NCI-H2107 (cell line): ENCODE measurements around the gene KLHDC9.
"Not testable (repeated sequence)": the region's sequence is repeated elsewhere in the genome, so short reads cannot be mapped to it uniquely, and the experiment has no call there.

Source experiments
- DNase-seq: peaks from one replicate; lab custom pipeline; 2025; lab: John Stamatoyannopoulos, UW

Gene KLHDC9

DNA sequence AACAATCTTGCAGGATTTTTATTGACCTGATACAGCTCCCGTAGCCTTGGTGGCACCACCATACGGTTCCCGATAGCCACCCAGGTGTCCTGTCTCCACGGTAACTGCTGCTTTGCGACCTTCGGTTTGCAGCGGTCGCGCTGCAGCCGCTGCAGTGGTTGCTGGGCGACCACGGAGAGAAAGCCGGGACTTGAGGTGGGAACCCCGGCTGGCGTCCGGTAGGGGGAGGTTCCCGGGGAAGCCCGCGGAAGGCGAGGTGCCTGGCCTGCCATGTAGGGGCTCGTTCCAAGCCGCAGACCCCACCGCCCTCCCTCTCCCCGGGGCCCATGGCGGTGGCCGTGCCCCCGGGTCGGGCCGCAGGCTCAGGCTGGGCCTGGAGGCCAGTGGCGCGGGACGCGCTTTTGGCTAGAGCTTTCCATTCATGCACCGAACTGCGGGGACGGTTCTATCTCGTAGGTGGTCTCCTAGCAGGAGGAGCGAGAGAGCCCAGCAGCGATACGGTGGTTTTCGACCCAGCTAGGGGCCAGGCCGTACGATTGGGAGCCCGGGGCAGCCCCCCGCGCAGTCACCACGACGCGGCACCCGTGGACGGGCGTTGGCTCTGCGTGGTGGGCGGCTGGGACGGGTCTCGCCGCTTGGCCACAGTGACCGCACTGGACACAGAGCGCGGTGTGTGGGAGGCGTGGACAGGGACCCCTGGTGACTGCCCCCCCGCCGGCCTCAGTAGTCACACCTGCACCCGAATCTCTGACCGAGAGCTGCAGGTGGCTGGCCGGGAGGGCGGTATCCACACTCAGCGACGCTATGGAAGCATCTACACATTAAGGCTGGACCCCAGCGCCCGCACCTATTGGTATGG, at the start of gene KLHDC9:
Gene KLHDC9 (plus strand): TSS at position 152 of the 859 bp plus-strand sequence. CDS start 175 bp downstream, at position 327.
- DNase-seq = peak; percentile 85

DNA sequence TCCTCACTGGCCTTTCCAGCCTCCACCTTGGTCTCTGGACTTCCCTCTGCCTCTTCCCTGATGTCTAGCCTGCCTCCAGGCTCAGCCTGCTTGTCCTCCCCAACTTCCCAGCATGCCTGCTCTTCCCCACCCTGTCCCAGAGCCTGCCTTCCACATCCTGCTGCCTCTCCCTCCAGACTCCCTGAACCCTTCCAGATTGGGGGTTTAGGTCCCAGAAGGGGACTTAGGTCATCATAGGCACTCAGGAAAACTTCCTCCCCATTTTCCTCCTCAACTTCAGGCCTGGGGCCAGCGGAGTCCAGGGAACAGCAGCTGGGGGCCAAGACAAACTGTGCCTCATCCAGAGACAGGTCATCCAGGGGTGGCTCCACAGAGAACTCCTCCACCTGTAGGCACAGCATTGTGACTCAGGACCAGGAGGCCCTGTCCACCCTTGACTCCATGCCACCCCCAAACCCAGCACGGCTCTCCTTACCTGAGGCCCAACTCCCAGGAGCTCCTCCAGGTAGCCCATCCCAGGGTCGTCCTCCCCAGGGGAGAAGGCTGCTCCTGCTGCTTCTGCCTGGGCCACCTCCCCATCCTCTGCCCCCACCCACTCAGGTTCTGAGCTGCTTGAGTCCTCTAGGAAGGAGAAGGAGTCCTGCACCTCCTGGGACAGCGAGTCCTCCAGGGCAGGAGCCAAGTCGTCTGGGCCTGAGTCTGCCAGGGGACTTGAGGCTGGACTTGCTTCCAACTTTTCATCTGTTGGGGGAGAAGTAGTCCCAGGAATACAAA, 49.0 kb upstream of the KLHDC9 start:
- no peak for DNase-seq

- DNase-seq = no peak
Measured at GRCh38 chr1:161051219-161051618, 46.9 kb upstream of the KLHDC9 start.

GRCh38 chr1:161052899-161053298, 45.3 kb upstream of the KLHDC9 start:
- no peak for DNase-seq

GRCh38 chr1:161054232-161054631, 43.9 kb upstream of the KLHDC9 start:
- no peak for DNase-seq

- no peak for DNase-seq
Measured at GRCh38 chr1:161054805-161055204, 43.4 kb upstream of the KLHDC9 start.

GRCh38 chr1:161059293-161059692, 38.9 kb upstream of the KLHDC9 start:
- no peak for DNase-seq

DNA sequence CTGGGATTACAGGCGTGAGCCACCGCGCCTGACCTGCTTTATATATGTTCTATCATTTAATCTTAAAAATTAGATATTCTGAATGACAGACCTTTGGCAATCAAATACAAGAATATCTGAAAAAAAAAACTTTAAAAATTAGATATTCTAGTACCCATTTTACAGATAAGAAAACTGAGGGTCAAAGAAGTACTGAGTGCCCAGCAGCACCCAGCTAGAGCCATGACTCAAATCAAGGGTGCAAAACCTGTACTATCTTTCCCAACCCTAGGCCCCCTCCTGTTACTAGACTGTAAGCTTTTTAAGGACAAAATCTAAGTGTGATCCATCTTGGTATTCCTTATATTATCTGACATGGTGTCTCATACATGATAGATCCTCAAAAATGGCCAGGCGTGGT, 36.7 kb upstream of the KLHDC9 start:
- no peak for DNase-seq

- not testable (repeated sequence) for DNase-seq
Measured at GRCh38 chr1:161063936-161064335, 34.2 kb upstream of the KLHDC9 start.

DNA sequence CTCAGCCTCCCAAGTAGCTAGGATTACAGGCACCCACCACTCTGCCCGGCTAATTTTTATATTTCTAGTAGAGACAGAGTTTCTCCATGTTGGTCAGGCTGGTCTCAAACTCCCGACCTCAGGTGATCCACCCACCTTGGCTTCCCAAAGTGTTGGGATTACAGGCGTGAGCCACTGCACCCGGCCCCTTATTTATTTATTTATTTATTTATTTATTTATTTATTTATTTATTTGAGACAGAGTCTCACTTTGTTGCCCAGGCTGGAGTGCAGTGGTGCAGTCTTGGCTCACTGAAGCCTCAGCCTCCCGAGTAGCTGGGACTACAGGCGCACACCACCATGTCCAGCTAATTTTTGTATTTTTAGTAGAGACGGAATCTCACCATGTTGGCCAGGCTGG, 32.5 kb upstream of the KLHDC9 start:
- DNase-seq = not testable (repeated sequence)

DNA sequence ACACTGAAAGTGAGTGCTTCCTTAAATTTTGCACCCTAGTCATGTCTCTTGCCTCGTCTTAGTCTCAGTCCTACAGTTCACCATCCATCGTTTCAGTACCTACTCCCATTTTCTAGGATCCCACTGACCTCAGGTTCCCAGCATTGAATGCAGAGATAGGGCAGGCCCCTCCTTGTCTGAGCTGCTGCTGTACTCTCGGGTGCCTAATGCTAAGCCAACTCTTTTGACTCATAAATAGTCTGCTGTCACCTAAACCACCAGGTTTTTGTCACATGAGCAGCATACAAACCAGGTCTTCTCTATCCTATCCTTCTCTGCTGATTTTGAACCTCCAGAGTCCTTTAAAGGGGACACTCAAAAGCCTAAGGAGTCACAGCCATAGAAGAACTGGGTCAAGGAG, 31.5 kb upstream of the KLHDC9 start:
- DNase-seq = no peak

DNA sequence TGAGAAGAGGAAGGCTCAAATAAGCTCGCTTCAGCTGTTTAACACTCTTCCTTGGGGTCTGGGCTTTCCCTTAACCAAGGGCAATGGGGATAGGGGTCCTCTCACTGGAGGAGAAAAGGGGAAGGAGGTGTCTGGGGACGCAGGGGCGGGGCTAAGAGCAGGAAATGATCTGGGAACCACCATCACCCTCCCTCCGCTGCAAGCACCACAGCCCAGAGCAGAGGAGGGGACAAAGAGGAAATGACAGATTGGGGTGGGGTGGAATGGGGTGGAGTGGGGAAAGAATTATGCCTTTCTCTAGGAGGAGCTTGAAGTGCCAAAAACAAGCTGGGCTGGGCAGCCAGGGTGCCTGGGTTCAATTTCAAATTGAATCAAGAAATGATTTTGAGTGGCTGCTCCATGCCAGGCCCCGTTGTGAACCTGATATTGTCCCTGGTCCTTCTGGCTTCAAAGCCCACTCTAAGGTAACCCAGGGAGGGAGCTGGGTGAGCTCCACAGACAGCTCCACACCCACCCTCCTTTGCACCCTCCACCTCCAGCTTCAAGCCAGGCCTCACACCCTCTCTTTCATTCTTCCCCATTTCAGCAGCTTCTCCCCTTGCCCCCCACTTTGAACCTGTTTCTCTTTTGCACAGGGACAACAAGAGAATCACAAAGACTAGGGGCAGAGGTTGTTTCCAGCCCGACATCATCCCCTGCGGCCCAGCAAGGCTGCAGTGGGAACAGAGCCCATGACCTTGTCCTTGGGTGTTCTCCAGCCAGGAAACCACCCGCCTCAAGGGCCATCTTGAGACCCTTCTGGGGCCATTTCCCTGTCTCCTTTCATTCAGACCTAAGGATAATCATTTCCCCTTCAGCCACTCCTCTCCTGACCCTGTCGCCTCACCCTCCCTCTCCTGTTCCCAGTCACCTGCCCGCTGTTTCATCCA, 29.6 kb upstream of the KLHDC9 start:
- DNase-seq = no peak

GRCh38 chr1:161069241-161069640, 28.9 kb upstream of the KLHDC9 start:
- no peak for DNase-seq

GRCh38 chr1:161069731-161070270, 28.4 kb upstream of the KLHDC9 start, which contains the start of gene ARHGAP30:
Gene ARHGAP30, minus strand, starts transcription at chr1:161069891. Its CDS starts 267 bp downstream, at chr1:161069624.
- no peak for DNase-seq

DNA sequence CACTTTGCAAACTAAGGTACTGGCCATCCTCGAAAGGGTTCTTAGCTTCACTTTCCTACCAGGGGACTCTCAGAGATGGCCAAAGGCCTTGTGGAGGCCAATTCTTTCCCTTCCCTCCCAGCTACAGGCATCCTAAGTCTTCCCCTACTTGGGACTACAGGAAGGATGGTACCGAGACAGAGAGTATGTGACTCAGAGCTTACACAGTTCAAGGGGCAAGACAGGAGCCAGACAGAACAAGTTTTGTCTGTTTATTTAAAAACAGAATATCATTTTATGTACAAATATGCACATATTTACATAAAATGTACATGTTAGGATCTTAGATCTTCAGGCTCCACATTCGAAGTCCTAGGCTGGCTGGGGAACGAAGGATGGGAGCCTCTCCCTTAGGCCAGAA, 27.4 kb upstream of the KLHDC9 start:
- DNase-seq = no peak

DNA sequence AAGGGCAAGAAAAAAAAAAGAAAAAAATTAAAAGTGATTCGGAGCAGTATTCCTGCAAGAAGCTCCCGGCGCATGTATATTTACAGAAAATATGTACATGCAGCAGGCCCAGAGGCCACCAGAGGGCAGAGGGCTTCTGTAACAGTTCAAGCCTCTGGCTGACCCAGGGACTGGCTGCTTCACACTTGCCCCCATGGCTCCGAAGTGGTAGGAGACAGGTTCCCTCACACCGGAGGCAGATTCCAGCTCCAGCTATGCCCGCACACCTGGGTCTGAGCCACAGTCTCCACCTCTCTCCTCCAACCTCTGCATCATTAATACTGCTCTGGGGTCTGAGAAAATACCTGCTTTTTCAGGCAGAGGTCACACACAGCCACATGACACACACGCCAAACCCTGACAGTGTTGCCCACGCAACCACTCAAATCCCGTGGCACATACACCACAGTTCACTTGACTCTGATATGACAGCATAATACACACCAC, 26.2 kb upstream of the KLHDC9 start:
- no peak for DNase-seq

- DNase-seq = no peak
Measured at GRCh38 chr1:161072751-161073449, 25.3 kb upstream of the KLHDC9 start.

- no peak for DNase-seq
Measured at GRCh38 chr1:161073474-161074121, 24.6 kb upstream of the KLHDC9 start.

GRCh38 chr1:161074676-161075368, 23.3 kb upstream of the KLHDC9 start:
- no peak for DNase-seq

GRCh38 chr1:161076410-161076809, 21.8 kb upstream of the KLHDC9 start:
- DNase-seq = no peak
